DOHH2 (cell line): Measurements from ENCODE around the gene PRMT3.

Source experiments
- H3F3A ChIP-seq: fragments of 200-600 bp; sonication (generic), shearing (Covaris generic); 2 replicates; pipeline ENCODE4 v1.6.0; 2016; ENCODE audit warnings: antibody characterized with exemption, mild to moderate bottlenecking; ENCODE audit not compliant: control insufficient read depth, insufficient read depth
- H3K27ac ChIP-seq: fragments of 200-600 bp; sonication (generic); 2 replicates; pipeline ENCODE4 v1.5.1; 2014; ENCODE audit warnings: low read depth, mild to moderate bottlenecking, low read length, moderate library complexity
- H3K27me3 ChIP-seq: fragments of 200-600 bp; sonication (generic); 2 replicates; pipeline ENCODE4 v1.6.1; 2014; ENCODE audit warnings: mild to moderate bottlenecking, low read length, mixed read lengths; ENCODE audit not compliant: control insufficient read depth
- H3K36me3 ChIP-seq: fragments of 200-600 bp; sonication (generic); 2 replicates; pipeline ENCODE4 v1.6.1; 2014; ENCODE audit warnings: mild to moderate bottlenecking, low read length, moderate library complexity, mixed read lengths; ENCODE audit not compliant: control insufficient read depth
- H3K4me1 ChIP-seq: fragments of 200-600 bp; sonication (generic); 2 replicates; pipeline ENCODE4 v1.6.1; 2014; ENCODE audit warnings: mild to moderate bottlenecking, low read length, mixed read lengths; ENCODE audit not compliant: control insufficient read depth
- H3K4me2 ChIP-seq: fragments of 200-600 bp; sonication (generic); 2 replicates; pipeline ENCODE4 v1.6.0; 2014; ENCODE audit warnings: mild to moderate bottlenecking, low read length, moderate library complexity
- H3K4me3 ChIP-seq: fragments of 200-600 bp; sonication (generic); 2 replicates; pipeline ENCODE4 v1.5.1; 2014; ENCODE audit warnings: mild to moderate bottlenecking, low read length, mixed read lengths
- H3K79me2 ChIP-seq: fragments of 200-600 bp; sonication (generic); 2 replicates; pipeline ENCODE4 v1.6.1; 2014; ENCODE audit warnings: mild to moderate bottlenecking, low read length, mixed read lengths; ENCODE audit not compliant: control insufficient read depth
- H3K9me2 ChIP-seq: fragments of 200-600 bp; sonication (generic); replicated peaks from 2 replicates; pipeline ENCODE4 v1.6.1; 2014; ENCODE audit warnings: mild to moderate bottlenecking, low read length, mixed read lengths; ENCODE audit not compliant: control insufficient read depth
- H3K9me3 ChIP-seq: fragments of 200-600 bp; sonication (generic); 2 replicates; pipeline ENCODE4 v1.6.1; 2014; ENCODE audit warnings: antibody characterized with exemption, low read length, mixed read lengths; ENCODE audit not compliant: control insufficient read depth, insufficient read depth
- H4K20me1 ChIP-seq: fragments of 200-600 bp; sonication (generic); 2 replicates; pipeline ENCODE4 v1.6.0; 2014; ENCODE audit warnings: low read depth, mild to moderate bottlenecking, antibody characterized with exemption, low read length, moderate library complexity; ENCODE audit not compliant: control insufficient read depth, insufficient read depth
- EZH2phosphoT487 ChIP-seq: fragments of 200-600 bp; sonication (generic); IDR thresholded peaks from 2 replicates; pipeline ENCODE4 v1.6.1; 2017; ENCODE audit warnings: borderline replicate concordance, mild to moderate bottlenecking, antibody characterized with exemption, low read length, moderate library complexity, mixed read lengths
- TF ChIP-seq, protein P1 (sequence below): fragments of 200-600 bp; sonication (generic); IDR thresholded peaks from one replicate; pipeline ENCODE4 v1.5.1; 2014; ENCODE audit warnings: antibody characterized with exemption, mild to moderate bottlenecking, low read depth, low read length; ENCODE audit not compliant: poor library complexity, severe bottlenecking

Gene PRMT3

DNA sequence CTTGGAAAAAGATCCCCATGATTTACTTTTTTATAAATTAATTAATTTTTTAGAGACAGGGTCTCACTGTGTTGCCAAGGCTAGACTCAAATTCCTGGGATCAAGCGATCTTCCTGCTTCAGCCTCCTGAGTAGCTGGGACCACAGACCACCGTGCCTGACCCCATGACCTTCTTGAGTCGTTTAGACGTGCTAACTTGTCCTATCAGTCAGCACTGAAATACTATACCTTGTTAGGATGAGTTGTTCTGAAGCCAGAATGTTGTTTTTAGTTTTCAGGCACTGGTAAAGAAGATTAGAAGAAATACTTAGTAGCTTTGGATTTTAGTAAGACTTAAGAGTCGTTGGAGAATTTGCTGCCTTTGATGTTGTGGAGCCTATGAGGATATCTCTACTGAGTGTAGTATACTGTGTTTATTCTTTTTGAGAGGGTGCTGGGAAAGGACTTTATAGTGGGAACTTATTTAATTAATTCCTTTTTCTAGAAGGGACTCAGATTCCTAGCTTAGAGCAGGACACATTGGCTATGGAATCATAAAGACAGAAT, 15.4 kb upstream of the PRMT3 start:
- no peaks in the 10 kb centered on the region; the same call in 1 of the 2 replicates for H3K36me3 ChIP-seq

DNA sequence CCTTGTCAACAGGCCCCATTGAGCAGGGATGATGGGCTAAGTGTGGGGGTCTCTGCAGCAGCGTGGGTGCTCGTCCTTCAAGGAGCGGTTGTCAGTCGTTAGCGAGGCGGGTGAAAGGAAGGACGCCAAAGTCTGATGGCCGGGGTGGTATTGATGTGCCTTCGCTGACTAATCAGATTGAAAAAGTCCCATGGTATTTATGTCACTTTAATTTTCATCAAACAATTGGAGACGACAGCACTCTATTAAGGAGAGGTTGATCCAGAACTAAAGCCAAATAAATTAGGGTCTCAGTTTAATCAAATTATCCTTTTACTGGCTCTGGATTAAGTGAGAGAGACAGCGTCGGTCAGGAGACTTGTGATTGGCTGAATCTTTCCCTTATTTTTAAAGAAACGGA, 14.4 kb upstream of the PRMT3 start:
- Histone ChIP-seq H3K4me3 (no peak overlapping the region), H3F3A (no peaks in the 10 kb centered on the region), H3K9me3 (no peaks in the 10 kb centered on the region), H3K27ac (no peak overlapping the region), H3K9me2 (no peaks in the 10 kb centered on the region), H3K27me3 (no peaks in the 10 kb centered on the region), H3K36me3 (no peaks in the 10 kb centered on the region; the same call in 1 of the 2 replicates), H3K79me2 (no peaks in the 10 kb centered on the region), H3K4me1 (no peaks in the 10 kb centered on the region), H3K4me2 (no peak overlapping the region), H4K20me1 (no peaks in the 10 kb centered on the region)
- TF ChIP-seq, protein P1, sequence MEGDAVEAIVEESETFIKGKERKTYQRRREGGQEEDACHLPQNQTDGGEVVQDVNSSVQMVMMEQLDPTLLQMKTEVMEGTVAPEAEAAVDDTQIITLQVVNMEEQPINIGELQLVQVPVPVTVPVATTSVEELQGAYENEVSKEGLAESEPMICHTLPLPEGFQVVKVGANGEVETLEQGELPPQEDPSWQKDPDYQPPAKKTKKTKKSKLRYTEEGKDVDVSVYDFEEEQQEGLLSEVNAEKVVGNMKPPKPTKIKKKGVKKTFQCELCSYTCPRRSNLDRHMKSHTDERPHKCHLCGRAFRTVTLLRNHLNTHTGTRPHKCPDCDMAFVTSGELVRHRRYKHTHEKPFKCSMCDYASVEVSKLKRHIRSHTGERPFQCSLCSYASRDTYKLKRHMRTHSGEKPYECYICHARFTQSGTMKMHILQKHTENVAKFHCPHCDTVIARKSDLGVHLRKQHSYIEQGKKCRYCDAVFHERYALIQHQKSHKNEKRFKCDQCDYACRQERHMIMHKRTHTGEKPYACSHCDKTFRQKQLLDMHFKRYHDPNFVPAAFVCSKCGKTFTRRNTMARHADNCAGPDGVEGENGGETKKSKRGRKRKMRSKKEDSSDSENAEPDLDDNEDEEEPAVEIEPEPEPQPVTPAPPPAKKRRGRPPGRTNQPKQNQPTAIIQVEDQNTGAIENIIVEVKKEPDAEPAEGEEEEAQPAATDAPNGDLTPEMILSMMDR: no peak
- TF ChIP-seq EZH2phosphoT487: no peak

More for the DNA sequence above, 15.4 kb upstream of the PRMT3 start:
- Histone ChIP-seq H3K27ac (no peak overlapping the region), H3F3A (no peaks in the 10 kb centered on the region), H3K9me2 (no peaks in the 10 kb centered on the region), H3K4me2 (no peak overlapping the region), H3K27me3 (no peaks in the 10 kb centered on the region), H3K4me3 (no peak overlapping the region), H3K4me1 (no peaks in the 10 kb centered on the region), H3K79me2 (no peaks in the 10 kb centered on the region), H4K20me1 (no peaks in the 10 kb centered on the region), H3K9me3 (no peaks in the 10 kb centered on the region)
- no peak for TF ChIP-seq EZH2phosphoT487
- TF ChIP-seq, protein P1: no peak

DNA sequence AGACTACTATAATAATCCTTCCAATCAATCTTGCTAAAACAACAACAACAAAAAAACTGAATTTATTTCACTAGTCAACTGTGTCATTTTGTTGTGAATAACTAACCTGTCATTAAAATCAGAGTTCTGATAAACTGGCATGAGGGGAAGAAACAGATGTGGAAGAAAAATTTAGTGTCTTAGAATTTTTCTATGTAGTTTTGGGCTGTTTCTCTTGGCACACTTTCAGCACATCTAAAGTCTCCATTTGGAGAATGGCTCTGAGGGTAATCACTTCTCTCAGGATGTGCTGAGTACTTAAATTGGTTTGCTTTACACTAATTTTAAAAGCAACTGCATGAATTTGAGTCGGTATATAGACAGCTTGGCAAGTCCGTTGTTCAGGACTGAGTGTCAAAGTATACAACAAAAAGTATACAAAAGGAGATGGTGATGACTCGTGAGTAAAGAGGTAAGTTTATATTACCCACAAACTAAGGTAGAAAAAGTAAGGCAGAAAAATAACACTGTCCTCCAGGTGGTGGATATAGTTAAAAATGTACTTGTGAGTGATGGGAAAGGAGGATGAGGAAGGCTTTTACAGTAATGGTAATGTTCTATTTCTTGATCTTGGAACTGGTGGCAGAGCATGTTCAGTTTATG, 13.8 kb upstream of the PRMT3 start:
- H3K27me3 ChIP-seq: no peaks in the 10 kb centered on the region
- H3K9me2 ChIP-seq: no peaks in the 10 kb centered on the region
- H3K36me3 ChIP-seq: no peaks in the 10 kb centered on the region
- H3K79me2 ChIP-seq: no peaks in the 10 kb centered on the region
- no peaks in the 10 kb centered on the region for H4K20me1 ChIP-seq
- no peaks in the 10 kb centered on the region for H3F3A ChIP-seq
- TF ChIP-seq, protein P1: no peak
- TF ChIP-seq EZH2phosphoT487: no peak
- H3K9me3 ChIP-seq: no peaks in the 10 kb centered on the region
- H3K4me2 ChIP-seq: no peak overlapping the region
- no peak overlapping the region for H3K27ac ChIP-seq
- H3K4me3 ChIP-seq: no peak overlapping the region
- H3K4me1 ChIP-seq: no peaks in the 10 kb centered on the region
